K562 (cell line): ENCODE results near the gene SCN4A. TPM values are rescaled to one million over a fixed set of nuclear protein-coding genes. Genes with fewer than 3 reads are reported as not detected.

Experiments used
- ATAC-seq: fragments of 200-7000 bp; cut with Tn5 transposase; 3 replicates; pipeline ENCODE4 v1.9.1; 2020; ENCODE audit warnings: moderate library complexity
- BruUV-seq: library from RNA; stranded (reverse); fragments of 400-500 nt; replicated peaks from 2 replicates; lab custom pipeline; 2021; lab: Mats Ljungman, UMichigan
- CTCF ChIA-PET: fragments of 300-600 bp; formaldehyde crosslinking; extraction: SDS; loops from one replicate; lab custom pipeline; 2021; ENCODE audit warnings: low intra/inter-chr PET ratio; lab: Yijun Ruan, JAX
- POLR2A ChIA-PET: fragments of 300-600, 350-650 bp; sonication (Branson Sonifier 250); formaldehyde crosslinking; extraction: SDS; loops from one replicate; lab custom pipeline; 2021; ENCODE audit warnings: antibody characterized with exemption, inconsistent platforms; lab: Yijun Ruan, JAX
- DNase-seq, 4 experiments: peaks; one replicate each; pipeline versions ENCODE4 v3.0.0 to v3.0.0-alpha.2; 2011 to 2018; ENCODE audit warnings: low spot score in 3 of 4, mixed read lengths in 3 of 4; ENCODE audit errors: extremely low read depth in 1 of 4
- FAIRE-seq: peaks from 2 replicates; lab custom pipeline; 2011; peaks lifted over from hg19 to GRCh38; lab: Jason Lieb, UNC
- H2AFZ ChIP-seq: 2 replicates; pipeline ENCODE4 v1.6.0; 2011; ENCODE audit warnings: low read depth, low read length, control low read depth, inconsistent platforms
- H3K27ac ChIP-seq: fragments of 200-600 bp; 3 replicates; pipeline ENCODE4 v1.8.0; 2011; ENCODE audit warnings: low read depth, mild to moderate bottlenecking, control low read depth, inconsistent platforms, low read length, moderate library complexity, mixed read lengths; ENCODE audit errors: extremely low read depth
- H3K27me3 ChIP-seq, 2 experiments: fragments of 300-600 bp in 1 of 2; 2 replicates in 1 of 2; 3 replicates in 1 of 2; pipeline versions ENCODE4 v1.6.0 to v1.8.0; 2011; ENCODE audit warnings: inconsistent platforms in 2 of 2, low read length in 2 of 2, mild to moderate bottlenecking in 1 of 2, mixed read lengths in 1 of 2, moderate library complexity in 1 of 2; ENCODE audit not compliant: control insufficient read depth in 2 of 2, insufficient read depth in 2 of 2
- H3K36me3 ChIP-seq: fragments of 300-600 bp; 3 replicates; pipeline ENCODE4 v1.8.0; 2011; ENCODE audit warnings: mild to moderate bottlenecking, low read length, inconsistent platforms; ENCODE audit not compliant: control insufficient read depth, insufficient read depth
- H3K4me1 ChIP-seq, 2 experiments: fragments of 200-600 bp in 1 of 2; replicated peaks in 1 of 2; 2 replicates in 1 of 2; 3 replicates in 1 of 2; pipeline versions ENCODE4 v1.5.1 to v1.8.0; 2011; ENCODE audit warnings: inconsistent platforms in 2 of 2, low read length in 2 of 2, mild to moderate bottlenecking in 1 of 2, mixed read lengths in 1 of 2, moderate library complexity in 1 of 2; ENCODE audit not compliant: control insufficient read depth in 2 of 2, insufficient read depth in 2 of 2
- H3K4me2 ChIP-seq: 2 replicates; pipeline ENCODE4 v1.6.1; 2011; ENCODE audit warnings: low read length, control low read depth, inconsistent platforms, mixed read lengths; ENCODE audit not compliant: insufficient read depth
- H3K4me3 ChIP-seq: fragments of 200-600 bp; sonication (generic), shearing (Covaris generic); 2 replicates; pipeline ENCODE4 v1.5.1; 2016; ENCODE audit warnings: control low read depth, inconsistent platforms
- H3K79me2 ChIP-seq: fragments of 200-600 bp; 3 replicates; pipeline ENCODE4 v1.8.0; 2011; ENCODE audit warnings: low read length, inconsistent platforms; ENCODE audit not compliant: control insufficient read depth, insufficient read depth
- H3K9ac ChIP-seq, 2 experiments: 2 replicates each; pipeline versions ENCODE4 v1.6.0 to v1.6.1; 2011; ENCODE audit warnings: low read depth in 2 of 2, low read length in 2 of 2, control low read depth in 1 of 2, inconsistent platforms in 1 of 2, mild to moderate bottlenecking in 1 of 2, mixed read lengths in 1 of 2; ENCODE audit not compliant: insufficient read depth in 1 of 2
- H3K9me1 ChIP-seq: one replicate; pipeline ENCODE4 v1.6.0; 2011; ENCODE audit warnings: inconsistent platforms, mild to moderate bottlenecking, low read length, moderate library complexity; ENCODE audit not compliant: control insufficient read depth, insufficient read depth
- H3K9me3 ChIP-seq: replicated peaks from 2 replicates; pipeline ENCODE4 v1.5.1; 2011; ENCODE audit warnings: low read depth, low read length, inconsistent platforms; ENCODE audit not compliant: control insufficient read depth, insufficient read depth
- H4K20me1 ChIP-seq: replicated peaks from 2 replicates; pipeline ENCODE4 v1.6.1; 2011; ENCODE audit warnings: low read length, inconsistent platforms, mixed read lengths; ENCODE audit not compliant: control insufficient read depth, insufficient read depth
- ADNP ChIP-seq: fragments of 200-800 bp; sonication (Bioruptor generic); IDR thresholded peaks from 2 replicates; pipeline ENCODE4 v1.6.1; 2016; ENCODE audit warnings: missing genetic modification characterization, missing compliant biosample characterization
- CSDE1 ChIP-seq, 2 experiments: fragments of 450-650 bp; IDR thresholded peaks; 2 replicates each; pipeline ENCODE4 v1.6.1; 2016; ENCODE audit warnings: mild to moderate bottlenecking in 1 of 2
- EP400 ChIP-seq: fragments of 450-650 bp; IDR thresholded peaks from 2 replicates; pipeline ENCODE4 v1.6.1; 2017; ENCODE audit warnings: antibody characterized with exemption, mild to moderate bottlenecking, moderate library complexity
- FOSL1 ChIP-seq: fragments of 200-800 bp; sonication (Bioruptor generic); conservative IDR thresholded peaks from 2 replicates; pipeline ENCODE4 v1.6.1; 2016; ENCODE audit warnings: missing genetic modification characterization, missing compliant biosample characterization
- MYBL2 ChIP-seq, 2 experiments: fragments of 450-650 bp in 1 of 2; sonication (generic) in 1 of 2; formaldehyde crosslinking in 1 of 2; IDR thresholded peaks; 2 replicates each; pipeline versions ENCODE4 v1.6.1 to v1.8.1; 2017 to 2022; ENCODE audit warnings: borderline replicate concordance in 1 of 2, inconsistent platforms in 1 of 2, low read depth in 1 of 2, mild to moderate bottlenecking in 1 of 2, missing genetic modification reagents in 1 of 2, moderate library complexity in 1 of 2
- NRF1 ChIP-seq, 2 experiments: fragments of 450-650 bp; IDR thresholded peaks in 1 of 2; conservative IDR thresholded peaks in 1 of 2; 2 replicates each; pipeline ENCODE4 v1.6.1; 2014; ENCODE audit warnings: mild to moderate bottlenecking in 2 of 2
- PHB2 ChIP-seq: fragments of 450-650 bp; IDR thresholded peaks from 2 replicates; pipeline ENCODE4 v1.6.1; 2017; ENCODE audit warnings: low read depth
- RBM34 ChIP-seq: fragments of 200-400 bp; formaldehyde crosslinking; IDR thresholded peaks from 2 replicates; pipeline ENCODE4 v1.6.1; 2018; ENCODE audit warnings: low read length, borderline replicate concordance; ENCODE audit not compliant: insufficient read depth
- SREBF1 ChIP-seq: fragments of 150-350 bp; IDR thresholded peaks from 2 replicates; pipeline ENCODE4 v1.6.1; 2014; ENCODE audit warnings: antibody characterized with exemption, low read depth, low read length, borderline replicate concordance
- TAF15 ChIP-seq: fragments of 200-400 bp; formaldehyde crosslinking; IDR thresholded peaks from 2 replicates; pipeline ENCODE4 v1.6.1; 2017; ENCODE audit warnings: mild to moderate bottlenecking, low read depth, low read length, moderate library complexity
- ZNF324 ChIP-seq: fragments of 250-450 bp; sonication (Bioruptor Pico); IDR thresholded peaks from 2 replicates; pipeline ENCODE4 v1.4.0; 2020; ENCODE audit warnings: mild to moderate bottlenecking
- ZNF347 ChIP-seq: fragments of 450-650 bp; formaldehyde crosslinking; IDR thresholded peaks from 2 replicates; pipeline ENCODE4 v1.4.0; 2020; ENCODE audit warnings: low read depth, mild to moderate bottlenecking, moderate library complexity
- ZNF707 ChIP-seq: fragments of 250-450 bp; sonication (Bioruptor Pico); conservative IDR thresholded peaks from 2 replicates; pipeline ENCODE4 v1.8.0; 2022; ENCODE audit warnings: inconsistent platforms, mild to moderate bottlenecking, moderate library complexity
- WGBS: fragments of 100-300 bp; shearing (Covaris generic); methylation state at CpG from one replicate; pipeline ENCODE4 v1.1.6; 2016; ENCODE audit warnings: low coverage, mixed read lengths; ENCODE audit not compliant: insufficient coverage; ENCODE audit errors: missing lambda C conversion rate; 5-methylcytosine and 5-hydroxymethylcytosine counted together
- in situ Hi-C: fragments of 300-500 bp; cut with MboI; formaldehyde crosslinking; loops from 4 replicates; pipeline ENCODE4 v1.15.0; 2018; ENCODE audit warnings: inconsistent platforms, mixed read lengths
- intact Hi-C: fragments of 100-400 bp; cut with micrococcal nuclease; formaldehyde crosslinking; loops from 2 replicates; pipeline ENCODE4 v1.14.2; 2022
- polyA plus RNA-seq, 8 experiments: library from polyadenylated mRNA; depleted of rRNA in 4 of 8; stranded (reverse) in 5 of 8; unstranded in 3 of 8; fragments of >200 nt; fragmentation: Nextera tagmentation in 2 of 8; fragmentation: Illumina TruSeq in 1 of 8; extraction: Ambion mirVana in 2 of 8; extraction: Trizol in 1 of 8; gene quantifications; 2 replicates each; pipeline versions ENCODE4 v1.2.1 to v1.2.3, GENCODE V29; 2011 to 2014; ENCODE audit warnings: inconsistent platforms in 1 of 8, missing spikeins in 1 of 8
- total RNA-seq, 7 experiments: library from RNA; depleted of rRNA in 6 of 7; stranded (reverse); fragments of >200 nt in 6 of 7; fragmentation: Illumina TruSeq in 2 of 7; extraction: Trizol in 2 of 7; gene quantifications; 2 replicates each; pipeline versions ENCODE4 v1.2.1 to v1.2.3, GENCODE V29; 2011 to 2021; ENCODE audit warnings: low replicate concordance in 1 of 7
- TF ChIP-seq, protein P1 (sequence below): fragments of 150-350 bp; IDR thresholded peaks from 2 replicates; pipeline ENCODE4 v1.6.1; 2014; ENCODE audit warnings: low read depth, mild to moderate bottlenecking, low read length, borderline replicate concordance
- TF ChIP-seq, protein P2 (sequence below): sonication (generic); formaldehyde crosslinking; IDR thresholded peaks from 2 replicates; pipeline ENCODE4 v1.8.1; 2023; ENCODE audit warnings: mild to moderate bottlenecking, missing genetic modification reagents

The SCN4A gene
- total and polyA plus RNA-seq, 9 of the 15 experiments (the other 6 are each of a cell fraction or from before 2014, with no cell fraction given) = 0.29 to 2.6 (median 1.4) TPM

DNA sequence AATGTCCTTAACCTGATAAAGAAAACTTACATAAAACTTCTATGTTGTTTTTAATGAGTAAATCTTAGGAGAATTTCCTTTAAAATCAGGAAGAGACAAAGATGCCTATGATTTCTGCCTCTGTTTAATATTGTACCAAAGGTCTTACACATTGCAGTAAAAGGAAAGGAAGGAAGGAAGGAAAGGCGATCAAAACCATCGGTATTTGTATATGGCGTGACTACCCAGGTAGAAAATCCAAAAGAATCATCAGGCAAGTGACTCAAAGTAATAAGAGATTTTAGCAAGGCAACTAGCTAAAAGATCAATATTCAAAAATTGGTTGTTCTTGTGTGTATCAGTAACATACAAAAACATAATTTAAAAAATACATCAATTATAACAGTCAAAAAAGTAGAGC, 44.3 kb upstream of the SCN4A start:
- H4K20me1 ChIP-seq = no peaks in the 10 kb centered on the region
- H3K4me3 ChIP-seq = no peak overlapping the region
- no peaks in the 10 kb centered on the region for H3K9me3 ChIP-seq
- no peaks in the 10 kb centered on the region for H3K27me3 ChIP-seq
- peak overlapping the region; percentile 83 for H2AFZ ChIP-seq
- intact Hi-C loops = no loop called here
- TF ChIP-seq, protein P1, sequence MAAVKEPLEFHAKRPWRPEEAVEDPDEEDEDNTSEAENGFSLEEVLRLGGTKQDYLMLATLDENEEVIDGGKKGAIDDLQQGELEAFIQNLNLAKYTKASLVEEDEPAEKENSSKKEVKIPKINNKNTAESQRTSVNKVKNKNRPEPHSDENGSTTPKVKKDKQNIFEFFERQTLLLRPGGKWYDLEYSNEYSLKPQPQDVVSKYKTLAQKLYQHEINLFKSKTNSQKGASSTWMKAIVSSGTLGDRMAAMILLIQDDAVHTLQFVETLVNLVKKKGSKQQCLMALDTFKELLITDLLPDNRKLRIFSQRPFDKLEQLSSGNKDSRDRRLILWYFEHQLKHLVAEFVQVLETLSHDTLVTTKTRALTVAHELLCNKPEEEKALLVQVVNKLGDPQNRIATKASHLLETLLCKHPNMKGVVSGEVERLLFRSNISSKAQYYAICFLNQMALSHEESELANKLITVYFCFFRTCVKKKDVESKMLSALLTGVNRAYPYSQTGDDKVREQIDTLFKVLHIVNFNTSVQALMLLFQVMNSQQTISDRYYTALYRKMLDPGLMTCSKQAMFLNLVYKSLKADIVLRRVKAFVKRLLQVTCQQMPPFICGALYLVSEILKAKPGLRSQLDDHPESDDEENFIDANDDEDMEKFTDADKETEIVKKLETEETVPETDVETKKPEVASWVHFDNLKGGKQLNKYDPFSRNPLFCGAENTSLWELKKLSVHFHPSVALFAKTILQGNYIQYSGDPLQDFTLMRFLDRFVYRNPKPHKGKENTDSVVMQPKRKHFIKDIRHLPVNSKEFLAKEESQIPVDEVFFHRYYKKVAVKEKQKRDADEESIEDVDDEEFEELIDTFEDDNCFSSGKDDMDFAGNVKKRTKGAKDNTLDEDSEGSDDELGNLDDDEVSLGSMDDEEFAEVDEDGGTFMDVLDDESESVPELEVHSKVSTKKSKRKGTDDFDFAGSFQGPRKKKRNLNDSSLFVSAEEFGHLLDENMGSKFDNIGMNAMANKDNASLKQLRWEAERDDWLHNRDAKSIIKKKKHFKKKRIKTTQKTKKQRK = no peak
- TF ChIP-seq CSDE1 (IDR thresholded peaks at IDR 0.05) (no peak), NRF1 (conservative IDR thresholded peaks at IDR 0.05 in 1 of 2, IDR thresholded peaks at IDR 0.05 in 1 of 2) (no peak), EP400 (no peak), ZNF707 (CRISPR knock-in tag) (no peak), FOSL1 (tag) (no peak), ZNF324 (CRISPR knock-in tag) (no peak), ZNF347 (no peak), SREBF1 (no peak), TAF15 (no peak), ADNP (tag) (no peak), RBM34 (no peak), MYBL2 (IDR thresholded peaks at IDR 0.05; ENCODE audit: low read depth) (no peak), MYBL2 (CRISPR knock-in tag; IDR thresholded peaks at IDR 0.05; ENCODE audit: borderline replicate concordance) (no peak), PHB2 (no peak)
- TF ChIP-seq, protein P2, sequence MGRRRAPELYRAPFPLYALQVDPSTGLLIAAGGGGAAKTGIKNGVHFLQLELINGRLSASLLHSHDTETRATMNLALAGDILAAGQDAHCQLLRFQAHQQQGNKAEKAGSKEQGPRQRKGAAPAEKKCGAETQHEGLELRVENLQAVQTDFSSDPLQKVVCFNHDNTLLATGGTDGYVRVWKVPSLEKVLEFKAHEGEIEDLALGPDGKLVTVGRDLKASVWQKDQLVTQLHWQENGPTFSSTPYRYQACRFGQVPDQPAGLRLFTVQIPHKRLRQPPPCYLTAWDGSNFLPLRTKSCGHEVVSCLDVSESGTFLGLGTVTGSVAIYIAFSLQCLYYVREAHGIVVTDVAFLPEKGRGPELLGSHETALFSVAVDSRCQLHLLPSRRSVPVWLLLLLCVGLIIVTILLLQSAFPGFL (CRISPR knock-in tag) = no peak
- in situ Hi-C loops = no loop called here
- ATAC-seq (no peak), DNase-seq (no peak), FAIRE-seq (no peak)
- H3K4me2 ChIP-seq = no peak overlapping the region
- H3K9ac ChIP-seq = no peak overlapping the region
- peaks cover 2 to 4% of the 10 kb centered on the region in 2 experiments; a peak in 3 of 5 replicates for H3K4me1 ChIP-seq
- 92% methylated on average over 3 of the region's 3 CpGs for WGBS
- no peaks in the 10 kb centered on the region for H3K79me2 ChIP-seq
- H3K36me3 ChIP-seq = no peaks in the 10 kb centered on the region
- ChIA-PET POLR2A (interaction anchor here (1.0 to 1.3 kb wide), 2 partner anchors 10 to 14 kb away, joined by 3 to 4 read pairs; no protein-coding TSS in a partner anchor), CTCF (interaction anchor here (0.6 kb wide), 1 partner anchor 71 kb away, joined by 3 read pairs; no protein-coding TSS in a partner anchor)
- H3K27ac ChIP-seq = no peak overlapping the region
- no TSS peak for BruUV-seq
- no peaks in the 10 kb centered on the region for H3K9me1 ChIP-seq
